GM10248 (cell line): ENCODE measurements around the gene HOOK2.

ENCODE experiments used
- CTCF ChIA-PET: fragments of 300-600 bp; sonication (Branson Sonifier 250); formaldehyde crosslinking; extraction: SDS; loops from one replicate; lab custom pipeline; 2021; ENCODE audit warnings: antibody characterized with exemption; lab: Yijun Ruan, JAX
- POLR2A ChIA-PET: fragments of 350-650 bp; sonication (Branson Sonifier 250); formaldehyde crosslinking; extraction: SDS; loops from one replicate; lab custom pipeline; 2020; ENCODE audit warnings: antibody characterized with exemption; lab: Yijun Ruan, JAX
- DNase-seq: peaks from one replicate; pipeline ENCODE4 v3.0.0; 2012; ENCODE audit errors: extremely low spot score
- CTCF ChIP-seq: IDR thresholded peaks from 2 replicates; pipeline ENCODE4 v1.5.1; 2012; ENCODE audit warnings: mild to moderate bottlenecking, low read depth; ENCODE audit errors: extremely low read depth, missing control alignments, control extremely low read depth

The HOOK2 gene

GRCh38 chr19:12759686-12760085 is 15.7 kb downstream of the HOOK2 start:
- DNase-seq: no peak
- TF ChIP-seq CTCF: no peak
- CTCF ChIA-PET: interaction anchor here (0.8 to 18.0 kb wide), 32 partner anchors 9 to 701 kb away, joined by 3 to 550 read pairs (median 4); partner anchors contain the start of genes BEST2, GET3, HOOK2 and JUNB
- POLR2A ChIA-PET: interaction anchor here (1.6 kb wide), 1 partner anchor 32 kb away, joined by 10 read pairs; the partner anchor contains the start of gene JUNB

GRCh38 chr19:12757544-12758274 is 17.6 kb downstream of the HOOK2 start:
- peak; percentile 82 for TF ChIP-seq CTCF
- POLR2A ChIA-PET: interaction anchor here (1.4 kb wide), 1 partner anchor 34 kb away, joined by 3 read pairs; the partner anchor contains the start of gene JUNB
- CTCF ChIA-PET: interaction anchor here (0.6 to 23.7 kb wide), 34 partner anchors 5 to 698 kb away, joined by 3 to 550 read pairs (median 4); partner anchors contain the start of genes BEST2, DHPS, DNASE2 and GET3
- peak; percentile 85 for DNase-seq

DNA sequence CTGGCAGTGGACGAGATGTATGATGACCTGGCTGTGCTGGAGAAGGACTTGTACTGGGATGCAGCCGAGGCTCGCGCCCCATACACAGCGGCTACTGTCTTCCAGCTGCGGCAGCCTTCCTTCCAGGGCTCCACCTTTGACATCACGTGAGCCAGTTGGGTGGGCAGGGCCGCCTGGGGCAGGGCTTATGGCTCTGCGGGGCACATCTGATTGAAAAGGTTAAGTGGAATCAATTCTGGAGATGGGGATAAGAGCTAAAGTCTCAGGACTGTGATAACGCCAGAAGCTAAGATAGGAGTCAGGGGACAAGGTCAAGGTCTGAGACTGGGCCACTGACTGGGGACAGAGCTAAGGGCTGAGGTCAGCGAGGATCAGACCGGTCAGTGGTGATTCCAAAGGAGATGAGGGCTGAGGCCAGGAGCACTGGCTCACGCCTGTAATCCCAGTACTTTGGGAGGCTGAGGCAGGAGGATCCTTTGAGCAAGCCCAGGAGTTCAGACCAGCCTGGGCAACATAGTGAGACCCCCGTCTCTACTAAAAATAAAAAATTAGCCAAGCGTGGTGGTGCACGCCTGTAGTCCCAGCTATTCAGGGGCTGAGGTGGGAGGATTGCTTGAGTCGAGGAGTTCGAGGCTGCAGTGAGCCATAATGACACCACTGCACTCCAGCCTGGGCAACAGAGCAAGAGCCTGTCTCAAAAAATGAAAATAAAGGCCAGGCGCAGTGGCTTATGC is 19.0 kb downstream of the HOOK2 start:
- no peak for DNase-seq
- TF ChIP-seq CTCF: no peak
- ChIA-PET POLR2A (no interaction called here), CTCF (interaction anchor here (1.0 to 23.7 kb wide), 9 partner anchors 6 to 92 kb away, joined by 3 to 550 read pairs (median 70); partner anchors contain the start of genes BEST2, GET3, HOOK2 and JUNB)

DNA sequence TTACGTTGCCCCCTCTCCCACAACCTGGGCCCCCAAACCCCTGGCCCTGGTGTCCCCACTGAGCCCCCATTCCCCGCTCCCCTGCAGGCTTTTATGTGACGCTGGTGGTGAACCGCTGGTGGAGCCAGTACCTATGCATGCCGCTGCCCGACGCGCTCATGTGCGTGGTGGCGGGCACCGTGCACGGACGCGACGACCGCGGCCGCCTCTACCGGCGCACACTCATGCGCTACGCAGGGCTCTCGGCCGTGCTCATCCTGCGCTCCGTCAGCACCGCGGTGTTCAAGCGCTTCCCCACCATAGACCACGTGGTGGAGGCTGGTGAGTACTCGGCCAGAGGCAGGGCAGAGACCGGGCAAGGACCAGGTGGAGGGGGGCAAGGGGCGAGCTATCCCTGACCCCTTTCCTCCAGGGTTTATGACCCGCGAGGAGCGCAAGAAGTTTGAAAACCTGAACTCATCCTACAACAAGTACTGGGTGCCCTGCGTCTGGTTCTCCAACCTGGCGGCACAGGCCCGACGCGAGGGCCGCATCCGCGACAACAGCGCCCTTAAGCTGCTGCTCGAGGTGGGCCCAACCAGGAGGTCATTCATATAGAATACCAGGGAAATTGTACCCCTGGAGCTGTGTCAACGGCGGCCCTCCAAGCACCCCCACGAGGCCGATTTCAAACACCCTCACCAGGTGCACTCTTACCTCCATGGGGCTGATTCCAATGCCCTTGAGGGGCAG is 20.7 kb downstream of the HOOK2 start:
- no peak for TF ChIP-seq CTCF
- POLR2A ChIA-PET: interaction anchor here (0.9 kb wide), 1 partner anchor 81 kb away, joined by 3 read pairs; no protein-coding TSS in a partner anchor
- DNase-seq: no peak
- CTCF ChIA-PET: interaction anchor here (1.2 to 23.7 kb wide), 7 partner anchors 8 to 93 kb away, joined by 4 to 550 read pairs (median 369); partner anchors contain the start of genes BEST2, GET3 and JUNB

DNA sequence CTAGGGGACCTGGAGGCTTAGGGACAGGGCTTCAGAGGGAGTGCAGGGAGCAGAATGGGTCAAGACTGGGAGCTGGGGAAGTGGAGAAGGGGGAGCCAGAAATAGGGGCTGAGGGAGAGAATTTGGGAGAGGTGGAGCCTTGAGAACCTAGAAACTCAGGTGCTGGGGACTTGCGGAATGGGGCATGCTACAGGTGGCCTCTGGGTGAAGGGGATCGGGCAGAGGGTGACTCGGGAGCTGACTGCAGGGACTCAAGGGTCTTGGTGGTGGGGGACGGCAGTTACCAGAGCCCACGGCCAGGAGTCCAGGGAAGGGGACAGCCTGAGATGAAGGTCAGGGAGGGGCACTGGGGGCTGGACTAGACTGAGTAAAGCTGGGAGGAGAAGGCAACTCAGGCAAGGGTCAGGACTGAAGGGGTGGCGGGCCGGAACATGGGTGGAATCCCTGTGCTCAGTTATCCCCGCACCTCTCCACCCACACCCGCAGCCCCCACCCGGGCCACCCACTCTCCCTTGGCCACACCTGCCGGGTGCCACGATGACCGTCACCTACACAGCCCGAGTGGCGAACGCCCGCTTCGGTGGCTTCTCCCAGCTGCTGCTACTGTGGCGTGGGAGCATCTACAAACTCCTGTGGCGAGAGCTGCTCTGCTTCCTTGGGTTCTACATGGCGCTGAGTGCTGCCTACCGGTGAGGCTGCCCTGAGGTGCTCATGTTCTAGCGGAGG is 23.1 kb downstream of the HOOK2 start:
- ChIA-PET POLR2A (interaction anchor here (1.1 kb wide), 1 partner anchor 53 kb away, joined by 5 read pairs; no protein-coding TSS in a partner anchor), CTCF (interaction anchor here (0.7 to 23.7 kb wide), 6 partner anchors 10 to 96 kb away, joined by 3 to 412 read pairs (median 4); no protein-coding TSS in a partner anchor)
- no peak for TF ChIP-seq CTCF
- no peak for DNase-seq
